Stimulated activated CD4-positive, alpha-beta T cell treated with anti-CD3 and anti-CD28 coated beads, TNF-alpha, amount 100 ng/mL, for 48 hours (primary cell): ENCODE data around the gene NPBWR2.
"Not testable (repeated sequence)": the region's sequence is repeated elsewhere in the genome, so short reads cannot be mapped to it uniquely, and the experiment has no call there.

Experiments
- DNase-seq, 3 donors: peaks; one replicate each; pipeline ENCODE4 v3.0.0-alpha.2; 2020; ENCODE audit warnings: low read depth in 3 of 3

Gene NPBWR2

DNA sequence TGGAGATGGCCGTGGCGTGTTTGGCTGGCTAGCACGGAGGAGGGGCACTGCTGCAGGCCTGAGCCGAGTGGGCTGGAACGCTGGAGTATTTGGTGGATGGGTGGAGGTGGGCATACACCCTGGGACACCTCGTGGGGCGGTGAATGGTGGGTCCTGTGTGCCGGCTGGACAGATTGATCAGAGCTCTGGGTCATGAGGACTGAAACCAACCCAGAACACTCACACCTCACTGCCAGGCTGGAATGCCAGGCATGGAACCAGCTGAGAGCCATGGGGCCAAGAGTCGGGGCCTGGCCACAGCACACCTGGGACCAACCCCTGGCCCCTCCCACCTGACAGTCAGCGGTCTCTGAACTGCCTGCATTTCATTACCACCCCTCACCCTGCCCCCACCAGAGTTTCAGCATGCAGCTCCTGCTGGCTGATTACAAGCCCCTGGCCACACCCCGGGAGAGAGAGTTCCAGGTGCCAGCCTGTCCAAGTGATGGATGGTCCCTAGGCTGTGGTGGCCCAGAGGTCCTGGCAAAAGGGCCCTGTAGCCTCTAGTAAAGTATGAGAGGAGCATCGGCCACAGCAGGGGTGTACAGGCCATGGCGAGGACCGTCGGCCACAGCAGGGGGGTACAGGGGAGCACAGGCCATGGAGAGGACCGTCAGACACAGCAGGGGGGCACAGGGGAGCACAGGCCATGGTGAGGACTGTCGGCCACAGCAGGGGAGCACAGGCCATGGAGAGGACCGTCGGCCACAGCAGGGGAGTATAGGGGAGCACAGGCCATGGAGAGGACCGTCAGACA, 3.3 kb downstream of the NPBWR2 start:
- no peak for DNase-seq

DNA sequence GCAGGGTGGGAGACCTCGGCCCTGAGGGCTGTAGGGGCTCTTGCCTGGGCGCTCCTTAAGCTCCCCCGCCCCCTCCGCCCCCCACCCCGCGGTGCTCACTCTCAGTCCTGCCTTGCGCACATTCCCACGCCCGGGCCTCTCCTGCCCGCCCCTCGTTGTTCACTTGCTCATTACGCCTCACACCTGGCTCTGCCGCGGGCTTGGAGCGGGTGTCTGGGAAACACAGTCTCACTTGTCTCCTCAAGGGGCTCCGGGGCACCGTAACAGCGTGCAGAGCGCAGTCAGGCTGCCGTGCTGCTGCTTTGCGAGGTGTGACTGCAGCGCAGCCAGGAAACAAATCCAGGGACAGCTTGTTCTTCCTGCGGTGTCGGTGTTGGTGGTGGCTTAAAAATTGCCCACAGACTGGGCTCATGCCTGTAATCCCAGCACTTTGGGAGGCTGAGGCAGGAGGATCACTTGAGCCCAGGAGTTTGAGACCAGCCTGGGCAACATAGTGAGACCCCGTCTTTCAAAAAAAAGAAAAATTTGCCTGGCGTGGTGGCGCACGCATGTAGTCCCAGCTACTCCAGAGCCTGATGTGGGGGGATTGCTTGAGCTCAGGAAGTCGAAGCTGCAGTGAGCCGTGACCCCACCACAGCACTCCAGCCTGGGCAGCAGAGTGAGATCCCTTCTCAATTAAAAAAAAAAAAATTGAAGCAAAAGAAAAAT, 4.6 kb downstream of the NPBWR2 start:
- DNase-seq, result no peak

DNA sequence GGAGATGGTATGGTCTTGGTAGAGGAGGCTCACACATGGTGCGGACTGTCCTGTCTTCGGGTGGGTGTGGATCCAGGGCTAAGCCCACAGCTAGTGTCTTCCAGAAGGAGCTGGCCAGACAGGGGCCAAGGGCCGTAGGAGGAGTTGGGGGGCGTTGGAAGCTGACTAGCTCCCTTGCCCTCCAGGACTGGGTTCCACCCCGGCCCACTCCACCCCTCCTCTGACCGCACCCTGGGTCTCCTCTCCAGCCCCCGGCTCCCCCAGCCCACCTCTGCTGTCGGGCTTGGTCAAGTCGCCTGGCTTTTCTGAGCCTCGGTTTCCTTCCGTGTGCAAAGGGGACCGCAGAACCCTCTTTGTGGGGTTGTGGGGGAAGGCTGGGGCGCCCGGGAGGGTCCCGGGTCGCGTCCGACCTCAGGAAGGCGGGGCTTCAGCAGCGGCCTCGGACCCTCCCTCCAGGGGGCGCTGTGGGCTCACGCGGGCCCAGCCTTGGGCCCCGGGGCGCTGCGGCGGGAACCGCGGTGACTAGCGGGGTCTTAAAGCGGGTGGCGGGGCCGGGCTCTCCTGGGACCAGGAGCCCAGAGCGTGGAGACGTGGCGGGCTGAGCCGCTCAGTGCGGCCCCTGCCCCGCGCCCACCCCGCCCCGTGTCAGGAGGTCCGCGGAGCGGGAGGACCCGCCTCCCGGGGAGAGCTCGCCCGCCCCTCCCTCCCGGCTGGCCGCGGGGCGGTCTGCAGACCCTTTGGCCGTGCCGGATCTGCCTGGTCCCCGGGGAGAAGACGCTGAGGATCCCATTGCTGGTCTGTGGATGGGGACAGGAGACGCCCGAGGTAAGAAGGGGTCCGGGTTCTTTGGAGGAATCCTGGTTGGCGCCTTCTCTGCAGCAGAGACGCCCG, 5.4 kb downstream of the NPBWR2 start:
- DNase-seq, result peak in 2 of 3 donors; percentile 59 to 70

GRCh38 chr20:64100946-64101688, 6.2 kb downstream of the NPBWR2 start:
- no peak for DNase-seq

DNA sequence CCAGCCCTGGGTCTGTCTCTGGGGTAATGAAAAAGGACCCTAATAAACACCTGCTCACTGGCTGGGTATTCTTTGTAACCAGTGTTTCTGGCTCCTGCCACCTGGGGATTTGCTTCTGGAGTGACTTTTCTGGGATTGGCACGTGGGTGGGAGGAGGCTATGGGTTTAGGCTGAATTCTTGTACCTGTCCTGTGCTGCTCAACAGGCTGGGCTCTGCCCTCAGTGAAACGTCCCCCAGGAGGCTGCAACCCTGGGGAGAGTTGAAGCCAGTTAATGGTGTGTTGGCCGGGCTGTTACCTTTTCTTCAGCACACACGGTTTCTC, 6.8 kb downstream of the NPBWR2 start:
- no peak for DNase-seq

- DNase-seq, result no peak
Measured at GRCh38 chr20:64099880-64100565, 7.3 kb downstream of the NPBWR2 start.

- no peak for DNase-seq
Measured at GRCh38 chr20:64099086-64099786, 8.1 kb downstream of the NPBWR2 start.

GRCh38 chr20:64098471-64099013, 8.8 kb downstream of the NPBWR2 start:
- no peak for DNase-seq

DNA sequence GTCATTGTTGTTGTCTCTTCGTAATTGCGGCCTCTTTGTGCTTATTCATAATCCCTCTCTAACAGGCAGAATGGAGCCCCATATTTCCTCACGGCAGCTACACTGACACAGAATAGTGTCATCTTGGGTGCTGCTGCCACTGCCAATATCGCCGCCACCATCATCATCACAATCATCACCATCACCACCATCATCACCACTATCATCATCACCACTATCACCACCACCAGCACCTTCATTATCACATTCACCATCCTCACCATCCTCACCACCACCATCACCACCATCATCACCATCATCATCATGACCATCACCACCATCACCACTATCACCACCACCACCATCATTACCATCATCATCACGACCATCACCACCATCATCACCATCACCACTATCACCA, 10.8 kb downstream of the NPBWR2 start:
- DNase-seq, result no peak

GRCh38 chr20:64095927-64096326, 11.4 kb downstream of the NPBWR2 start:
- no peak for DNase-seq

DNA sequence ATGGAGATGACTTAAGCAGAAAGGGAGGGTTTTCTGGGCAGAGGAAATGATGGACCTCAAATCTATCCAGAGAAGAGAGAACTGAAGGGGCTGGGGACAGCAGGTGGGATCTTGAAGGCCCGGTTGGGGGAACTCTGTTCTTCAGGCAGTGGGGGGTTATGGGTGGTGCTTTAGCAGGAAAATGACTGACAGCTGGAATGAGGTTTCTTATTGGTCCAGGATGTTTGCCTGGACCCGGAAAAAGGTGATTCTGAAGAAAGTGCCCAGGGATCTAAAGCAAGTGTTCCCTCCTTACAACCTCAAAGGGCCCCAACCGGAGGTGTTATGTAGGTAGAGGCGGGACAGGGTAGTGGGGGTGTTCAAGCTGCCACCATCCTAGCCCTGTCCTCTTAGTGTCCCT, 11.9 kb downstream of the NPBWR2 start:
- no peak for DNase-seq

DNA sequence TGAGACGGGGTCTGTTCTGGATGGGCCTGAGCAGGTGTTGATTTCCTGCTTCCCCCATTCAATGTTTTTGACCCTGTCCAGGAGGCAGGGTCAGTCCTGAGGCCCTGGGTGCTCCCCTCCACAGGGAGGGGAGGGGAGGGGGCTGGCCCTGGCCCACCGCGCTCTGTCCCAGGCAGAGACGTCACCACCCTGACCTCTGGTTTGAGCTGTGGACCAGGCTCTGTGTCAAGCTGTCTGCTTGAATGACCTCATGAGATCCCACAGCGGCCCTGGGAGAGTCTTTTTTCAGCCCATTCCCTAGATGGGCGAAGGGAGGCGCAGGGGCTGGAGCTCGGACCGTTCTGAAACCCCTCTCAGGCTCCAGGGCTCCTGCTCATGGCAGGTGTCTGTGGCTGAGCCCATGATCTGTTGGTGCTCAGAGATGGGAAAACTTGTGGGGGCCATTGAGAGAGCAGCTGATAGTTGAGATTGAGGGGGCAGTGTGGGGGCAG, 14.3 kb downstream of the NPBWR2 start:
- DNase-seq, result no peak

- DNase-seq, result no peak
Measured at GRCh38 chr20:64092258-64093012, 14.9 kb downstream of the NPBWR2 start.

DNA sequence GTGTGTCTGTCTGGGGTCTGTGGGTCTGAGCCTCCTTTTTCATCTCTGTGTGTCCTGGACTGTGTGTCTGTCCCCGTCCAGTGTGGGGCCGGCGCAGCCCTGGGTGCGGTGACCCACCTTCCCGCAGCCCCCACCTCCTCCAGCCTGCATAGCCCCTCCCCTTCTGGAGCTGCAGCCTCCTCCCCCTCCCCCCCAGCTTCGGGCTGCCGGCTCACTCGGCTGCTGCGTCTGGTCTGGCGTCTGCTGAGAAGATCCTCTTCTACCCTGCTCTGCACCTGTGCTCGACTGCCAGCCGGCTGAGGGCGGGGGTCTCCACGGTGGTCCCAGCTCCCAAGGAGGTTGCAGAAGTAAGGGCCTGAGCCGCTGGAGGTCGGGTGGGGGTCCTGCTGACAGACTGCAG, 15.6 kb downstream of the NPBWR2 start:
- DNase-seq, result no peak

GRCh38 chr20:64091340-64091739, 16.0 kb downstream of the NPBWR2 start:
- no peak for DNase-seq

DNA sequence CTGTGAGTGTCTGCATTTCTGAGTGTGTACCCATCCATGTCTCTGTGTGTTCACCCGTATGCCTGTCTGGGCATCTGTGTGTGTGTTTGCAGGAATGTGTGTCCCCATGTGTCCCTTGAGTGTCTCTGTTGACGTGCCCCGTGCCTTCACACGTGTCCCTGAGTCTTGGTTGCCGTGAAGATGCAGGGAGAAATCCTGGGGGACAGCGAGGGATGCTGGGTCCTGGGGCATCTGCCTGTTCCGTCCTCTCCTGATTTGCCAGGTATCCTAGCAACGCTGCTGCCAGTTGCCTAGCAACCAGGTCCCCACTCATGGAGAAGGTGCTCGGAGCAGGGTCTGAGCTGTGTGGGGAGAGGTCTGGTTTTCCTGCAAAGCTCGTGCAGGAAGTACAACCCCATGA, 17.2 kb downstream of the NPBWR2 start:
- DNase-seq, result no peak

- not testable (repeated sequence) for DNase-seq
Measured at GRCh38 chr20:64088586-64088985, 18.8 kb downstream of the NPBWR2 start.

- not testable (repeated sequence) for DNase-seq
Measured at GRCh38 chr20:64087226-64087825, 20.0 kb downstream of the NPBWR2 start.

DNA sequence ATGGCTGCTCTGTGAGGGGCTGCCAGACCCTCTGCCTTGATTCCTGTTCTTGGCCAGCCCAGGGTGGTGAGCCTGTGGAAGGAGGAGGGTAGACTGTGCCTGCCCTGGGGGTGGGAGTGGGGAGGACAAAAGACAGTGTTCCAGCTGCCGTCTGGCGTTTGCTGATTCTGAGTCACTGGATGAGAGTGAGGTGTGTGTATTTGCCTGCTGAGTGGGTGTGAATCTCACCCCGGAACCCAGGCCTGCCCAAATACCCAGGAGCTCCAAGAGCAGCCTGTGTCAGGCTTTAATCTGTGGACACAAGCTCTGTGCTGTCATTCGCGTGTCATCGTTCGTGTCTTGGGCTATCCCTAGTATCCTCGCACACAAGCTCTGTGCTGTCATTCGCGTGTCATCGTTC, 20.6 kb downstream of the NPBWR2 start:
- no peak for DNase-seq
